ENCODE measurements around the gene ODC1. TPM values are rescaled to one million over a fixed set of nuclear protein-coding genes. Genes with fewer than 3 reads are reported as not detected.
"Not testable (repeated sequence)": the region's sequence is repeated elsewhere in the genome, so short reads cannot be mapped to it uniquely, and the experiment has no call there.

The ODC1 gene
- total RNA-seq: 55.8 TPM

GRCh38 chr2:10447895-10448575 is at the start of gene ODC1:
Gene ODC1 (minus strand): TSS chr2:10448327. CDS start chr2:10445032, 3,295 bp downstream.
- peak; percentile 91 for DNase-seq

- DNase-seq: peak; percentile 70
Measured at GRCh38 chr2:10497797-10498251, 49.7 kb upstream of the ODC1 start.

- DNase-seq: no peak
Measured at GRCh38 chr2:10495988-10496313, 47.8 kb upstream of the ODC1 start.

GRCh38 chr2:10495311-10495987 is 47.3 kb upstream of the ODC1 start:
- no peak for DNase-seq

GRCh38 chr2:10494351-10495066 is 46.4 kb upstream of the ODC1 start:
- DNase-seq: no peak

GRCh38 chr2:10493634-10494281 is 45.6 kb upstream of the ODC1 start:
- DNase-seq: no peak

GRCh38 chr2:10493075-10493633 is 45.0 kb upstream of the ODC1 start:
- DNase-seq: no peak

- DNase-seq: no peak
Measured at GRCh38 chr2:10490806-10491291, 42.7 kb upstream of the ODC1 start.

- DNase-seq: no peak
Measured at GRCh38 chr2:10489842-10490555, 41.9 kb upstream of the ODC1 start.

GRCh38 chr2:10488142-10488541 is 40.0 kb upstream of the ODC1 start:
- DNase-seq: not testable (repeated sequence)

GRCh38 chr2:10487741-10488104 is 39.6 kb upstream of the ODC1 start:
- not testable (repeated sequence) for DNase-seq

GRCh38 chr2:10487081-10487740 is 39.1 kb upstream of the ODC1 start:
- no peak for DNase-seq

- no peak for DNase-seq
Measured at GRCh38 chr2:10486601-10487079, 38.5 kb upstream of the ODC1 start.

- no peak for DNase-seq
Measured at GRCh38 chr2:10486091-10486490, 38.0 kb upstream of the ODC1 start.

GRCh38 chr2:10482913-10483312 is 34.8 kb upstream of the ODC1 start:
- DNase-seq: no peak

GRCh38 chr2:10482460-10482859 is 34.3 kb upstream of the ODC1 start:
- DNase-seq: no peak

- no peak for DNase-seq
Measured at GRCh38 chr2:10481666-10482157, 33.6 kb upstream of the ODC1 start.

- no peak for DNase-seq
Measured at GRCh38 chr2:10481055-10481665, 33.0 kb upstream of the ODC1 start.

- DNase-seq: no peak
Measured at GRCh38 chr2:10480359-10480949, 32.3 kb upstream of the ODC1 start.

GRCh38 chr2:10478916-10479315 is 30.8 kb upstream of the ODC1 start:
- DNase-seq: no peak

Data from skin of body (tissue), 2 donors.